ENCODE results near the gene HSD17B2.

- TF ChIP-seq CTCF (IDR thresholded peaks at IDR 0.05) (no peak), POLR2A (IDR thresholded peaks at IDR 0.05) (no peak)
These were observed 61.6 kb downstream of the HSD17B2 start for GRCh38 chr16:82096641-82097040.
